B cell (primary cell): ENCODE measurements around the gene BMP8A. TPM values are rescaled to one million over a fixed set of nuclear protein-coding genes. Genes with fewer than 3 reads are reported as not detected.

Experiments used
- ATAC-seq: fragments of 200-7000 bp; cut with Tn5 transposase; one replicate; pipeline ENCODE4 v1.10.0; 2021; ENCODE audit warnings: low read depth, mild to moderate bottlenecking, moderate number of reproducible peaks, moderate library complexity
- CTCF ChIA-PET: fragments of 350-600 bp; sonication (Branson Sonifier 250); formaldehyde crosslinking; loops from one replicate; lab custom pipeline; 2021; ENCODE audit warnings: antibody characterized with exemption, inconsistent platforms; lab: Charles Lee
- POLR2A ChIA-PET: fragments of 350-600 bp; sonication (Branson Sonifier 250); formaldehyde crosslinking; loops from one replicate; lab custom pipeline; 2021; ENCODE audit warnings: antibody characterized with exemption; lab: Charles Lee
- DNase-seq: peaks from one replicate; pipeline ENCODE4 v3.0.0; 2013
- H2AFZ ChIP-seq: 2 replicates; pipeline ENCODE4 v1.6.1; 2012; ENCODE audit warnings: mild to moderate bottlenecking, low read depth, low read length; ENCODE audit not compliant: insufficient read depth, poor library complexity, severe bottlenecking
- H3K27ac ChIP-seq, 2 donors: 1 replicate in 1 of 2; 2 replicates in 1 of 2; pipeline ENCODE4 v1.5.1; 2012 to 2013; ENCODE audit warnings: low read length in 2 of 2, mild to moderate bottlenecking in 2 of 2, moderate library complexity in 1 of 2
- H3K27me3 ChIP-seq, 4 experiments: fragments of 200-600 bp in 1 of 4; sonication (generic) in 1 of 4; replicated peaks in 1 of 4; 1 replicate in 2 of 4; 2 replicates in 2 of 4; pipeline versions ENCODE4 v1.6.1 to v1.7.0; 2013 to 2016; ENCODE audit warnings: low read length in 3 of 4, mild to moderate bottlenecking in 2 of 4, mixed read lengths in 1 of 4, moderate library complexity in 1 of 4; ENCODE audit not compliant: insufficient read depth in 4 of 4, control insufficient read depth in 3 of 4; ENCODE audit errors: control extremely low read depth in 1 of 4
- H3K36me3 ChIP-seq, 2 experiments: replicated peaks in 1 of 2; 1 replicate in 1 of 2; 2 replicates in 1 of 2; pipeline versions ENCODE4 v1.6.1 to v1.7.1; 2013; ENCODE audit warnings: low read length in 1 of 2; ENCODE audit not compliant: insufficient read depth in 2 of 2, control insufficient read depth in 1 of 2; ENCODE audit errors: control extremely low read depth in 1 of 2, extremely low read depth in 1 of 2
- H3K4me1 ChIP-seq, 2 donors: fragments of 200-600 bp in 1 of 2; sonication (generic) in 1 of 2; 1 replicate in 1 of 2; 2 replicates in 1 of 2; pipeline versions ENCODE4 v1.5.1 to v1.6.1; 2013 to 2017; ENCODE audit warnings: low read length in 2 of 2; ENCODE audit not compliant: control insufficient read depth in 2 of 2, insufficient read depth in 2 of 2
- H3K4me2 ChIP-seq: replicated peaks from 2 replicates; pipeline ENCODE3; 2012; ENCODE audit warnings: mild to moderate bottlenecking, low read depth, low read length; ENCODE audit not compliant: poor library complexity, severe bottlenecking
- H3K4me3 ChIP-seq, 5 experiments: fragments of 200-600 bp in 1 of 5; sonication (generic) in 1 of 5; 1 replicate in 3 of 5; 2 replicates in 2 of 5; pipeline versions ENCODE4 v1.5.1 to v1.7.0; 2011 to 2016; ENCODE audit warnings: low read length in 4 of 5, mild to moderate bottlenecking in 4 of 5, low read depth in 2 of 5, control low read depth in 1 of 5, moderate library complexity in 1 of 5; ENCODE audit not compliant: insufficient read depth in 1 of 5; ENCODE audit errors: control extremely low read depth in 1 of 5, extremely low read depth in 1 of 5
- H3K79me2 ChIP-seq: fragments of 200-600 bp; sonication (generic); one replicate; pipeline ENCODE4 v1.6.0; 2016; ENCODE audit warnings: low read length; ENCODE audit not compliant: control insufficient read depth, insufficient read depth
- H3K9ac ChIP-seq: fragments of 200-600 bp; sonication (generic); 2 replicates; pipeline ENCODE4 v1.6.1; 2017; ENCODE audit warnings: mild to moderate bottlenecking, low read length, moderate library complexity
- H3K9me3 ChIP-seq, 3 donors: one replicate each; pipeline versions ENCODE4 v1.6.1 to v1.7.1; 2013; ENCODE audit warnings: low read length in 2 of 3; ENCODE audit not compliant: control insufficient read depth in 2 of 3, insufficient read depth in 1 of 3; ENCODE audit errors: control extremely low read depth in 1 of 3
- H4K20me1 ChIP-seq: 2 replicates; pipeline ENCODE4 v1.6.0; 2012; ENCODE audit warnings: mild to moderate bottlenecking, low read length; ENCODE audit not compliant: insufficient read depth, control insufficient read depth, poor library complexity, severe bottlenecking
- H3K27ac Mint-ChIP-seq: one replicate; pipeline ENCODE4 v1.8.0; 2021; ENCODE audit warnings: mixed read lengths
- H3K27me3 Mint-ChIP-seq: one replicate; pipeline ENCODE4 v1.8.0; 2021; ENCODE audit warnings: mixed read lengths
- H3K4me1 Mint-ChIP-seq: one replicate; pipeline ENCODE4 v1.8.0; 2021; ENCODE audit warnings: mixed read lengths
- H3K4me3 Mint-ChIP-seq: one replicate; pipeline ENCODE4 v1.8.0; 2021; ENCODE audit warnings: mixed read lengths
- H3K9me3 Mint-ChIP-seq: one replicate; pipeline ENCODE4 v1.8.0; 2022; ENCODE audit warnings: mixed read lengths; ENCODE audit not compliant: insufficient read depth
- CTCF ChIP-seq: fragments of 200-600 bp; IDR thresholded peaks from one replicate; pipeline ENCODE4 v1.8.0; 2022; ENCODE audit warnings: antibody characterized with exemption, mild to moderate bottlenecking
- EZH2 ChIP-seq: IDR thresholded peaks from 2 replicates; pipeline ENCODE4 v1.6.1; 2012; ENCODE audit warnings: borderline replicate concordance, low read depth, mild to moderate bottlenecking, moderate library complexity, low read length; ENCODE audit not compliant: insufficient read depth, poor library complexity, severe bottlenecking
- WGBS: methylation state at CpG from one replicate; pipeline ENCODE4 v1.1.5; 2013; ENCODE audit warnings: missing lambda C conversion rate; ENCODE audit not compliant: insufficient coverage; 5-methylcytosine and 5-hydroxymethylcytosine counted together
- intact Hi-C: fragments of 100-400 bp; cut with micrococcal nuclease; formaldehyde crosslinking; loops from one replicate; pipeline ENCODE4 v1.10.0; 2022
- polyA plus RNA-seq: library from polyadenylated mRNA; depleted of rRNA; stranded (reverse); fragments of >200 nt; gene quantifications from 2 replicates; pipeline ENCODE4 v1.2.3, GENCODE V29; 2012
- total RNA-seq, 2 donors: library from RNA; stranded (reverse); fragments of 120-200 nt in 1 of 2; gene quantifications; 1 replicate in 1 of 2; 2 replicates in 1 of 2; pipeline versions ENCODE4 v1.2.3 to v1.2.4, GENCODE V29; 2013 to 2022

Gene BMP8A
- total and polyA plus RNA-seq, 2 donors (not counting 1 experiment from before 2014, with no cell fraction given): 0.25 to 1.1 TPM

DNA sequence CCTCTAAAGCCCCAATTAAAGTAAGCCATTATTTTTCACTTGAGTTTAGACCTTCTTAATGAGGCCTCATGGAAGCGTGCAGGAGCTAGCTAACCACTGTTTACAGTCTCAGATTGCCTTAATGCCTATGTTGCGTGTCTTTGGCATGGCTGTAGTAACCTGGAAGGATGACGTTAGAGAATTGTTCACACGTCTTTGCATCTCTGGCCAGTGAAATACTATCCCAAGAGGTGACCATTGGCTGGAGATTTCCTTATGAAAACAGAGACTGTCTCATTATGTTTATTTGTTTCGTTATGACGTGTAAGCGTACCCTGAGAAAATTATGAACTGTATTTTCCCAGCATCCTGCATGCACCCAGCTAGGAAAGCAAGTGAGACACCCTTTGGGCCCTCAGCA lies 18.6 kb upstream of the BMP8A start:
- CTCF ChIA-PET: interaction anchor here (1.1 kb wide), 1 partner anchor 68 kb away, joined by 3 read pairs; no protein-coding TSS in a partner anchor
- no peaks in the 10 kb centered on the region for H3K27me3 ChIP-seq
- H3K4me1 ChIP-seq: no peaks in the 10 kb centered on the region
- 100% methylated on average over 7 of the region's 7 CpGs for WGBS
- H4K20me1 ChIP-seq: no peaks in the 10 kb centered on the region
- no peak overlapping the region for H3K27ac ChIP-seq
- H3K9me3 ChIP-seq: no peaks in the 10 kb centered on the region
- peaks cover 18 to 48% of the 10 kb centered on the region in 2 experiments for H3K36me3 ChIP-seq
- POLR2A ChIA-PET: no interaction called here
- TF ChIP-seq EZH2 (no peak), CTCF (no peak)
- H2AFZ ChIP-seq: no peak overlapping the region
- Mint-ChIP-seq H3K4me3 (no peak overlapping the region), H3K27ac (no peak overlapping the region), H3K9me3 (no peaks in the 10 kb centered on the region), H3K27me3 (no peaks in the 10 kb centered on the region), H3K4me1 (no peaks in the 10 kb centered on the region)
- intact Hi-C loops: loop anchor here (10.0 kb wide), 1 partner anchor 62 kb away; no protein-coding TSS in a partner anchor
- H3K4me3 ChIP-seq: no peak overlapping the region
- ATAC-seq: no peak
- DNase-seq: no peak
- no peak overlapping the region for H3K9ac ChIP-seq
- no peak overlapping the region for H3K4me2 ChIP-seq
- H3K79me2 ChIP-seq: no peaks in the 10 kb centered on the region

DNA sequence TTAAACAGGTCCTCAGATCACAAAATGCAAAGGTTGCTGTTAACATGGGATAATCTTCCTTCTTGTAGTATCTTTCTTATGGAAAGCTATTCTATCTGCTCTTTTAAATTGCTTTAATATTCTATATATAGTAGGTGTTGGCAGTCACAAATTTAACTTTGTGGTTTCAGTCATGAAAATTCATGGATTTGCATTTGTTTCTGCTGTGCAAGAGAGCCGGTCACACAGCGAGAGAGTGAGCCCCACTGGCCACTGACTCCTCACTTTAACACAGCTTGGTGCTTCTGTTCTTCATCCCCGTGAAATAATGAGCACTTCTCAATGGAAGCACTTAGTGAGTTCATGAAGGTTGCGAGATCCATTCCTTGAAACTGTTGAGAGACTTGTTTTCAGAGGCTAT lies 18.1 kb upstream of the BMP8A start:
- WGBS: 100% methylated on average over 1 of the region's 4 CpGs
- Histone ChIP-seq H3K4me2 (no peak overlapping the region), H3K79me2 (no peaks in the 10 kb centered on the region), H3K36me3 (peaks cover 18 to 45% of the 10 kb centered on the region in 2 experiments), H2AFZ (no peak overlapping the region), H3K9ac (no peak overlapping the region), H3K4me1 (no peaks in the 10 kb centered on the region), H4K20me1 (no peaks in the 10 kb centered on the region), H3K27me3 (no peaks in the 10 kb centered on the region), H3K4me3 (no peak overlapping the region), H3K9me3 (no peaks in the 10 kb centered on the region), H3K27ac (no peak overlapping the region)
- Mint-ChIP-seq H3K27me3 (no peaks in the 10 kb centered on the region), H3K9me3 (no peaks in the 10 kb centered on the region), H3K27ac (no peak overlapping the region), H3K4me3 (no peak overlapping the region), H3K4me1 (no peaks in the 10 kb centered on the region)
- DNase-seq (no peak), ATAC-seq (no peak)
- TF ChIP-seq EZH2: no peak
- no peak for TF ChIP-seq CTCF
- ChIA-PET POLR2A (no interaction called here), CTCF (no interaction called here)
- intact Hi-C loops: loop anchor here (10.0 kb wide), 1 partner anchor 61 kb away; no protein-coding TSS in a partner anchor
